ENCODE data around the gene NAP1L4. TPM values are rescaled to one million over a fixed set of nuclear protein-coding genes. Genes with fewer than 3 reads are reported as not detected.

NAP1L4 gene
- total and polyA plus RNA-seq, 2 of the 4 experiments (the other 2 are of a cell fraction) = 71.5 to 80.7 TPM

GRCh38 chr11:2944530-2944929 lies 47.6 kb downstream of the NAP1L4 start:
- no TSS peak for BruUV-seq (replicated peaks)
- intact Hi-C loops (cut with micrococcal nuclease) = no loop called here
- Histone ChIP-seq H2AFZ (replicated peaks; ENCODE audit: low read length, poor library complexity) (no peak overlapping the region), H3K79me1 (ENCODE audit: low read depth in 1 of 2, low read length in 2 of 2) (peaks cover 6 to 60% of the 10 kb centered on the region in 2 experiments), H3K4ac (ENCODE audit: low read depth, low read length) (peak overlapping the region; percentile 59; the same call in 1 of the 2 replicates), H3K27me3 (ENCODE audit: control insufficient read depth, insufficient read depth, low read length) (no peaks in the 10 kb centered on the region), H3K56ac (ENCODE audit: extremely low read depth, insufficient read depth, low read length) (no peak overlapping the region), H3K9ac (ENCODE audit: low read depth, low read length) (no peak overlapping the region), H3K9me1 (ENCODE audit: insufficient read depth, low read length) (peaks cover 6% of the 10 kb centered on the region; the same call in 1 of the 2 replicates), H3K4me2 (ENCODE audit: low read depth, low read length) (no peak overlapping the region), H3K23ac (ENCODE audit: low read depth, low read length) (no peak overlapping the region), H3K14ac (replicated peaks; ENCODE audit: low read depth, low read length) (no peak overlapping the region), H2AK9ac (replicated peaks; ENCODE audit: low read depth, low read length, poor library complexity) (no peak overlapping the region), H2BK20ac (ENCODE audit: low read depth, low read length) (no peak overlapping the region), H2AK5ac (ENCODE audit: low read depth, low read length) (no peak overlapping the region), H4K91ac (ENCODE audit: insufficient read depth, low read depth, low read length) (peak overlapping the region; percentile 28; the same call in 1 of the 2 replicates), H2BK5ac (ENCODE audit: low read depth, low read length, poor library complexity, severe bottlenecking) (no peak overlapping the region), H3K4me1 (ENCODE audit: control insufficient read depth, insufficient read depth, low read length) (peaks cover 7% of the 10 kb centered on the region; the same call in 1 of the 2 replicates), H3K18ac (ENCODE audit: low read depth, low read length) (no peak overlapping the region), H4K20me1 (ENCODE audit: insufficient read depth, low read length) (peaks cover 7% of the 10 kb centered on the region; the same call in 1 of the 2 replicates), H4K8ac (ENCODE audit: low read depth in 2 of 2, low read length in 2 of 2) (peak overlapping the region in 1 of 2 experiments; percentile 68; a peak in 1 of 4 replicates), H3K9me3 (ENCODE audit: control insufficient read depth, insufficient read depth, low read length) (no peaks in the 10 kb centered on the region), H4K5ac (ENCODE audit: low read depth, low read length) (no peak overlapping the region), H2BK15ac (ENCODE audit: low read depth, low read length) (no peak overlapping the region), H3K27ac (ENCODE audit: insufficient read depth, low read length) (no peak overlapping the region), H3K4me3 (ENCODE audit: insufficient read depth, low read depth, low read length) (no peak overlapping the region), H3K36me3 (ENCODE audit: control insufficient read depth, insufficient read depth, low read length) (peaks cover 27% of the 10 kb centered on the region), H2BK120ac (ENCODE audit: low read depth, low read length) (no peak overlapping the region)
- POLR2A ChIA-PET (ENCODE audit: unreplicated experiment) = no interaction called here
- 98% methylated on average over 10 of the region's 24 CpGs; no CpG with 5 or more reads in 1 of the 2 experiments for WGBS, 2 experiments (ENCODE audit: extremely low coverage in 2 of 2, insufficient read length in 1 of 2)
- no peak for ATAC-seq (ENCODE audit: low read depth)
- no peak for DNase-seq
- TF ChIP-seq POLR2A (IDR thresholded peaks at IDR 0.05; ENCODE audit: low read depth, low read length) (no peak), MAFK (IDR thresholded peaks at IDR 0.05; ENCODE audit: low read depth, low read length) (no peak), SMC3 (IDR thresholded peaks at IDR 0.05; ENCODE audit: low read depth, low read length) (no peak), RCOR1 (IDR thresholded peaks at IDR 0.05; ENCODE audit: insufficient replicate concordance, low read length) (no peak), USF2 (IDR thresholded peaks at IDR 0.05; ENCODE audit: low read depth, low read length) (no peak), RAD21 (IDR thresholded peaks at IDR 0.05; ENCODE audit: low read length) (no peak), BHLHE40 (IDR thresholded peaks at IDR 0.05; ENCODE audit: low read depth, low read length) (no peak), FOS (IDR thresholded peaks at IDR 0.05; ENCODE audit: low read depth, low read length) (no peak), CHD1 (IDR thresholded peaks at IDR 0.05; ENCODE audit: low read depth, low read length) (no peak), MAZ (IDR thresholded peaks at IDR 0.05; ENCODE audit: borderline replicate concordance, low read depth, low read length) (no peak), CTCF (conservative IDR thresholded peaks at IDR 0.05; ENCODE audit: low read depth, low read length) (no peak), ELK1 (IDR thresholded peaks at IDR 0.05; ENCODE audit: borderline replicate concordance, low read depth, low read length) (no peak), CEBPB (IDR thresholded peaks at IDR 0.05; ENCODE audit: low read depth, low read length) (no peak), MXI1 (IDR thresholded peaks at IDR 0.05; ENCODE audit: borderline replicate concordance, low read depth, low read length) (no peak), NFE2L2 (IDR thresholded peaks at IDR 0.05; ENCODE audit: low read depth, low read length) (no peak), RFX5 (IDR thresholded peaks at IDR 0.05; ENCODE audit: low read depth, low read length) (no peak)
- CTCF ChIA-PET = no interaction called here
- in situ Hi-C loops (cut with MboI; ENCODE audit: low sequenced_read_pairs) = no loop called here
- dilution Hi-C loops (cut with HindIII; ENCODE audit: low sequenced_read_pairs, unreplicated experiment) = no loop called here

All from IMR-90 (cell line).